GM18867 (cell line): ENCODE data around the gene CHI3L2.
A peak's percentile ranks its signal among the peaks of the same experiment; 100 is the strongest.

Source experiments
- ATAC-seq: cut with Tn5 transposase; IDR thresholded peaks from one replicate; pipeline ENCODE4 v1.9.1; 2021; ENCODE audit warnings: mild to moderate bottlenecking, moderate library complexity; ENCODE audit not compliant: unreplicated experiment

The CHI3L2 gene

DNA sequence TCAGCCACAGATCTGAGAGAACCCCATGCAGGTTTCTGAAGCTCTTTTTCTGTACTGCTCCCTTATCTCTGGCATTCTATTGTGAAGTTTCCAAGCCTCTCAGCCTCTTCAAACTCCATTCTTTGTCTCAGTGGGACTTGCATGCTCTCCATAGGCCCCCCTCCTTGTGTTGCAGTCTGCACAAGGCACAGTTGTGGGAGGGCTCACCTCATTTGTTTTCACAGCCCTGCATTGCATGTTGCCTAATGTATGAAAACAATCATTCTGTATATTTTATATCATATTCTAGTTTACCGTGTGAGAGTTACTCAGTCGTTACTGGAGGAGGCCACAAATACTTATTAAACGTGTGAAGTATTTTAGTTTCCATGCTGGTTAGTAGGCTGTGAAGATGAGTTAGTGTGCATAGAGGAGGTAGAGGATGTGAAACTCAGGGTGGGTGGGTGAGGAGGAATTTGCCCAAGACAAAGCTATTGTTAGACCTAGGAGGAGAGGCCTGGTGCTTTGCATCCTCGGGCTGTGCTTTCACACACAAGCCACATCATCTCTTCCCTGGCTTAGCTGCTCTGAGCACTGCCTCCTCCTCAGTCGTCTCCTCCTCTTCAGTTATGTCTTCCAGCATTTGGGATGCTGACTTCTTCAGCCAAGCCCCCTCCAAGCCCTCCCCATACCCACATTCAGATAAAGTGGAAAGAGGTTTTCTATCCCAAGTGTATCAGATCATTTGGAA is 7.8 kb upstream of the CHI3L2 start:
- ATAC-seq, result peak; percentile 32

DNA sequence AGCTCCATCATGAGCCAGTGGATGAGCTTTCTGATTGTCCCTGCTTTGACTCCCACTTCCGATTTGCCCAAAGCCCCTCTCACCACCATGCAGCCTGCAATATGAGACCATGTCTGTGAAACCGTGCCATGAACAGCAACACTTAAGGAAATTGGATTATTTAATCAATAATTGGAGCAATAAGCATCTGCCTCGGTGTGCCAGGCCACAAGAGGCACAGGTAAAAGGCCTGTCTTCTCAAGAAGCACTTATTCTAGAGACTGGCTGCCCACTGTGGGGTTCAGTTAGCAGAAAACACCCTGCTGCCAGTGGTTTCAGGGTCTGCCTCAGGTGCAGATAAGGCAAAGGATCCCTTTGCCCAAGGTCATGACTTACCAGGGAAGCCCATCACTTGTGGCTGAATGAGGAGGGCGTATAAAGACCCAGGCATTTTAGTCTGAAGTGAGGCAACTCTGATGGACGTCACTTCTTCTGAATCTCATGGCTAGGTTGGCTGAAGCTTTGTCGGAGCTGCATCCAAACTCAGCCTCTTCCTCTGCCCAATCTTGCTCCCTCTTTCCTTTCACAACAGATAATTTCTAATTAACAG is 7.1 kb upstream of the CHI3L2 start:
- ATAC-seq, result no peak

GRCh38 chr1:111221276-111221632 is 6.3 kb upstream of the CHI3L2 start:
- no peak for ATAC-seq

DNA sequence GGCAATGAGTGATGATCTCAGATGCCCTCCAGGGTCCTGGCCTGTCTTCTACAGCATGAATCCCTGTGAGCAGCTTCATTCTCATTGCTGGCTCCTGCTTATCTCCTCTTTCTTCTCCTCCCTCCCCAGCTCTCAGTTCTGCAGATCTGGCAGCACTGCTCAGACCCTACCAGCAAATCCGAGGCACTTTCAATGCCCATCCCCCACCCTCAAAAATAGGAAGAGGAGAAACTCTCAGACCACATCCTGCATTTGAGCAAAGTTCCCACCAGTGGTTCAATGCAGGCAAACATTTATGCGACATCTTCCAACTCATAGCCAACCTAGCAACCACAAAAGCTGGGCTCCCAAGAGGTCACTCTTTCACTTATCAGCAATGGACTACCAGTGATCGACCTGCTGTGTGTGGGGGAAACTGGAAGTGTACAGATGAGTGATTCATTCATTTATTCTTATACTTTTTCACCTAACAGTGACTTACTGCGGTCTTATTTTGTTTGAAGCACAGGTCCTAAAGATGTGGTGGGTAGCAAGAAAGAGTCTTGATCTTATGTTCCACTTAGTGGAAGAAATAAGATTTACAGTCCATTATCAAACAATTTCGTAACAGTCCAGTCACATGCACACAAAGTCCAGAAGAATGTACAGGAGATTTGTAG is 5.8 kb upstream of the CHI3L2 start:
- peak; percentile 53 for ATAC-seq

DNA sequence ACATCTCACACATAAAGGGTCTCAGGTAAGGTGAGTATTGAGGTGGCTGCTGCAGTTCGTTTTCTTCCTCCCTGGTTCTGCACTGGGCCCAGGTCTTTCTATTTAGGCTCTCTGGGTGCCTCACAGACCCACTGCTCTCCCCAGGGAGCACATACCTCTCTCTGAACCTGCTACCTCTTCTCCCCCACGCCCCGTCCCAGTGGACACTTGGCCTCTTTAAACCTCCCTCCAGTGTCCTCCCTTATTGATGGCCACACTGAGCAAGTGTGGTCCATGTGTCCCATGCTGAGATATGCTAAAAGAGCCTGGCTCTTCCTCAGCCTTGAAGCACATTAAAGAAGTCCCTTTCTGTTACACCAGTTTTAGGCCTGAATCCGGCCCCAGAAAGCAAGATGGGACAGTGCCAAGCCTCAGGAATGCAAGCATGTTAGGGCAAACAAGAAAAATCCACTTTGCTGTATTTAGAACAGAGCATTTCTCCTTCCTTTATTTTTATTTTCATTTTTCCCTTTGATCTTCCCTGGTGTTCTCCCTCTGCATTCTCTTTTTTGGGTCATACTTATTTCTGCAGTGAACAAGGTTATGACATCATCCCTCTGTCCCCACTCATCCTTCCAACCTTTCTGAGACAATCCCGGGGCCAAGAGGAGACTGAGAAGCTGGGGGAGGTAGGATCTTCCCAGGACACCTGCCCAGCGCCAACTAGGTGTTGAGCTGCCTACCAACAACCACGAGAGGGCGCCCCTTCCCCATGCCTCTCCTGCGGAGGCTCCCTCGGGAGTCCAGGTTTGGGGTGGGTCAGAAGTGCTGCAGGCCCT is 5.0 kb upstream of the CHI3L2 start:
- peak; percentile 25 for ATAC-seq

DNA sequence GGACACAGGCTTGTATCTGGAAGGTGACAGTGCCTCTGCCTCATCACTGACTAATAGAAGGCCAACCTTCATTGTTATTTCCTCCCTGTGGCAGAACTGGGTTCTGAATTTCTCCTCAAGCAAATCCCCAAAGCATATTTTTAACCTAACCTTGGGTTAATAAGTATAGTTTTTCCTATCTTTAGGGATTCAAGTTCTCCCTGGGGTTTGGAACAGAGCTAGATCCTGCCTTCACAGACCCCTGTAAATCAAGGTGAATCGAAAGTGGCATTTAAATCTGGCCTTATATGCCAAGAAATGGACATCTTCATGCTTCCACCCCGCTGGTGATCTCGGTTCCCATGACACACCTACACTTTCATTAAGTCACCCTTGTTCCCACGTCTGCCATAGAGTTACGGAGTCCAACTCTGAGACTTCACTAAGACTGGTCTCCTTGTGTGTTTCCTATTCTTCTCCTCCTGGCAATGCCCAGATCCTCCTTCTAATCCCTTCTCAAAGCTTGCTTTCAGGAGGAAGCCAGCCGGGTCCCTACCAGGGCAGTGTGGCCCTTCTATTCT is 4.3 kb upstream of the CHI3L2 start:
- no peak for ATAC-seq

DNA sequence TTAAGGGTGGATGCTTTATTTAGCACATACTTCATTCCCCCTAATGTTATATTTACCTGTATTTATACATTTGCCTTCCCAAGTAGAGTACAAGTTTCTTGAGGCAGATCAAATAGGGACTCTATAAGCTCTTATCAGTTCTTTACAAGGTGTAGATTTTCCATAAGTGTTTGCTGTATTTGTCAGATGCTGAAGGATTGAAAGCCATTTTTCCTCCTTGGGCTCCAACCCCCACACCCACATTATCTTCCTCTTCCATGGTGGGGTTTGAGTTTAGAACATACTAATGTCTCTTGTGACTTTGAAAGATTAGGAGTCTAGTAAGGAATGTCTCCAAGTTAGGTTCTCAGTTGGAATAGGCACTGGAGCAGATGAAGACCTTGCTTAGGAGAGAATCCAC is 2.4 kb upstream of the CHI3L2 start:
- no peak for ATAC-seq

DNA sequence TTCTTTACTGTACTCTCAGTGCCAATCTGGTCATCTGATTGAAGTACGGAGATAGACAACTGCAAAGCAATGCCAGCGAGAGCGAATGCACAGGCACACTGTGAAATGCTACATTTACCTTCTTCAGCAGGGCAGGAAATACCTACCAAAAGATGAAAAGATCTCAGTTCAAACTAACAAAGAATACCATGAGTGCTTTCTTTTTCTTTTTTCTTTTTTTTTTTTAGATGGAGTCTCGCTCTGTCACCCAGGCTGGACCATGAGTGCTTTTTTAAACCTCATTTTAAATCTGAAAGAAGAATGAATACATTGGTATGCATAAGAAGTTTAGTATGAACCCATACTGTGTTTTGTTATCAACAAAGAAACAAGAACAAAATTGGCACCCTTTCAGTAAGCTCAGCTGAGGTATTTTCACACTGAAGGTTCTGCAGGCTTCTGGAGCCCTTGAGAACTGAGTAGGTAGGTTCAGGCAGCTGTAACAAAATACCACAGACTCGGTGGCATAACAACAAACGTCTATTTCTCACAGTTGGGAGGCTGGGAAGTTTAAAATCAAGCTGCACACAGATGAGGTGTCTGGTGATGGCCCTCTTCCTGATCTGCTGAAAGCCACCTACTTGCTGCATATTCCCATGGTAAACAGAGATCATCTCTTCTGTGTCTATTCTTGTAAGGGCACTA is 1.7 kb upstream of the CHI3L2 start:
- ATAC-seq, result no peak

DNA sequence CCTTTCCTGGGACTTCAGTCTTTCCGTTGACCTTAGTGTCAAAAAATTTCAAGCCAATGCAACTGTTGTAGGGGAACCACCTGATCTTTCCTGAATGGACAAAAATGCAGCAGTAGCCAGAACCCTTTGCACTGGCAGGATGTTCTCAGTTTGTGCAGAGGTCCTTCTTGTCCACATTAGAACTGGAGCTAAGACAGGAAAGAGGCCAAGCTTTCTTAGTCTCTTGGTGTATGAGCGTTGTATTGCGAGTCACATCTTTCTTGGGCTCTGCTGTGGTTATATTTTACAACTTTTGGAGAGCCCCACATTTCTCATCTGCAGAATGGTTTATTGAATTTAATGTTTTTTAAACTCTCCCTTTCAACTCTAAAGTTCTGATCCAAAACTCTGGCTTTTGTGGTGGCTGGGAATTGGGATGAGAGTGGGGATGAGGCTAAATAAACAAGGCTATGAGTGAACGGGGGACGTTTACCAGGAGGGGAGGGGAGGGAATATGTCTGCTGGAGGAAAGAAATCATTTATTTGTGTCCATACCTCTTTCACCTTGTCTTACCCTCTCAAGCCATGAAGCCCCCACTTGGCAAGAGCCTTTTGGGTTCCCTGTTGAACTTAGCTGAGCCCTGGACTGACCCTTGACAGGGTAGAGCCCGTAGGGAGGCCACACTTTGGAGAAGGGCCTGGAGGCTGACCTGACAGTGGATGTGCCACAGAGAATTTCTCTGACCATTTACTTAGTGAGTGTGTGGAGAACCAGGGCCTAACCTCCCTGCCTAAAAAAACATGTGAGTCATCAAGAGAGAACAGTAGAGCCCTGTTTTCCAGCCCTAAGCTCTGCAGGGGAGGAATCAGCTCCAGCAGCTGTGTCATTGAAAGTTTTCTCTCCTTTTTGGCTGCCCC is 586 bp downstream of the CHI3L2 start:
- ATAC-seq, result no peak

- ATAC-seq, result no peak
These were observed 1.2 kb downstream of the CHI3L2 start for GRCh38 chr1:111228748-111229126.

DNA sequence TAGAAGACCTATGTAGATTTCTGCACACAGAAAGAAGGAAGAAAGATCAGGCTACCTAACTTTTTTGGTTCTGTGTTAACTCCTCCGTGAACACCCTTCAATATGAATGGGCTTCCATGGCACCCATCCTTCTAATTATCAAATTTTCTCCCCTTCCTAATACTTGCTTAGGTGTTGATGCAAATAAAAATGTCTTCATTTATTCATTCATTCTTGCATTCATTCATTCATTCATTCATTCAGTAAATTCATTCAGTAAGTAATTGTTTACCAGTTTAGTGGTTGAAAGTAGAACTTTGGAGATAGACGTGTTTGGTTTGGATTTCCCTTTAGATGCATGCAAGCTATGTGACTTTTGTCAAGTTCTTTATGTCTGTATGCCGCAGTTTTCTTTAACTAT is 4.6 kb downstream of the CHI3L2 start:
- ATAC-seq, result no peak

DNA sequence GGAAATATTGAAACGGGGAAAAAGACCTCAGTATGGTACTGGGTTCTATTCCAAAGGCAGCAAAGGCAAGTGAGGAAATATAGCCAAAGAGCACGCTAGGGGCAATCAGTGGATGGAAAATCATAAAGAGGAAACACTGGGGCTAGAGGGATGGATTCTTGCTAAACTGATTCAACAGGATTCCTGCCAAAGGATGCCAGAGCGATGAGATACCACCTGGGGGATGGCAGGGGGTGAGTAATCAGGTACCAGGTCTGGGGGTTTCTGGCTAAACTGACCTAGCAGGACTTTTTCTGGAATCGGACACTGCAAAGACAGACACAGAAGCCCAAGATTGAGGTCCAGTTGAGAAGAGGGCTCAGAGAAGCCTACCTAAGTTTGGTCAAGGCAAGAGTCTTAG is 6.7 kb downstream of the CHI3L2 start:
- ATAC-seq, result no peak

DNA sequence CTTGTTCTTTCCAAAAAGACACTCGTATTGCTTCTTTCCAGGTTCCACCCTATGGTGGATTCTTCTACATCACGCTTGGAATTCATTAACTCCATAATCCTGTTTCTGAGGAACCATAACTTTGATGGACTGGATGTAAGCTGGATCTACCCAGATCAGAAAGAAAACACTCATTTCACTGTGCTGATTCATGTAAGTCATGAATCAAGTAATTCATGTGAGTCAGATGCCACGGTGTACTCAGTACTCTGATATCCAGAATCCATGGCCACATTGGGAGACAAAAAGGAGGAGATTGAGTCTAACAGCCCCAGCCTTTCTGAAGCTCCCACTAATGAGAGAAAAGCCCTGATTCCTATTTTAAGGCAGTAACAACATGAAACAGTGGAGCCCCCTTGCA is 7.4 kb downstream of the CHI3L2 start:
- no peak for ATAC-seq

DNA sequence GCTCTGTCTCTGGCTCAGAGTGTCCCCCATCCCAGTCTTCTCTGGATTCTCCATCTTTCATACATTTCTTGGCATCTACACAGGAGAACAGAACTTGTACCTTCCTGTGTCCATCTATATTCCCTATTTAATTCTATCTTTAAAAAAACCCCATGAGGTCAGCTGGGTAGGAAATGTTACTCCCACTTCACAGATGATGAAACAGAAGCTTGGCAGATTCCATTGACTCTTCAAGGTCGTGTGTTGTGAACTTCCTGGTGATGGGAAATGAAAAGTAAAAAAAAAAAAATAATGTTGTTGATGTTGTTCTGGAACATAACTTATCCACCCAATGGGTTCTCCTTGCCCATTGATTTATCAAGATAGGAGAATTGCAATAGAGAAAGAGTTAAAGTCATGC is 8.9 kb downstream of the CHI3L2 start:
- no peak for ATAC-seq

DNA sequence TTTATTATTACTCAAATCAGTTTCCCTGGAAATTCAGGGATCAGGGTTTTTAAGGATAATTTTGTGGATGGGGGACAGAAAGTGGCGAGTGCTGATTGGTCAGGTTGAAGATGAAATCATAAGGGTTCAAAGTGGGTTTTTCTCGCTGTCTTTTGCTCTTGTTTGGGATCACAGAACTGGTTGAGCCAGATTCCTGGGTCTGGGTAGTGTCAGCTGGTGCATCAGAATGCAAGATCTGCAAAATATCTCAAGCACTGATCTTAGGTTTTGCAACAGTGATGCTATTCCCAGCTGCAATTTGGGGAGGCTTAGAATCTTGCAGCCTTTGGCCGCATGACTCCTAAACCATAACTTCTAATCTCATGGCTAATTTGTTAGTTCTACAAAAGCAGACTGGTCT is 9.3 kb downstream of the CHI3L2 start:
- no peak for ATAC-seq

DNA sequence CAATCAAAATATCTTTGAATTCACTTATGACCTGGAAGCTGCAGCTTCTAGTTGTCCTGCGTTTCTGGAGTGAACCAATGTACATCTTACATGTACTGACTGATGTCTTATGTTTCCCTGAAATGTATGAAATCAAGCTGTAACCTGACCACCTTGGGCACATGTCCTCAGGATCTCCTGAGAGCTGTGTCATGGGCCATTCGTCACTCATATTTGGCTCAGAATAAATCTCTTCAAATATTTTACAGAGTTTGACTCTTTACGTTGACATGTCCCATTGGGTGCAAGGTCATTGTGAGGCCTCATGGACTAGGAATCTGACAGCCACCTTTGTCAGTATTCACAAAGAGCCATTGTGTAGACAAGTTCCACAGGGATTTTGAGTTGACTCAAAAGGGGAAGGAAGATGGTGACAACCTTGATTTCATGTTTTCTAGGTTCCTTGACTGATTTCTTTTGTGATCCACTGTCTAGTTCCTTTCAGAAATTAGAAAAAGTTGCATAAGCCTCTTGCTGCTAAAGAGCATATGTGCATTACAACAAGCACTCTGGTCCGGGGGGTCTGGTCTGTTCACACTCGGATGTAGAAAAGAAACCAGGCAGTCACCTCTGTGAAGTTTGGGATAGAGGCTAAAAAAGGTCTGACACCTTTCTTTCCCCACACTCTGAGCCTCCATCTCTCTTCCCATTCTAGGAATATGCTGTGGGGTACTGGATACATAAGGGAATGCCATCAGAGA is 10.7 kb downstream of the CHI3L2 start:
- ATAC-seq, result no peak

DNA sequence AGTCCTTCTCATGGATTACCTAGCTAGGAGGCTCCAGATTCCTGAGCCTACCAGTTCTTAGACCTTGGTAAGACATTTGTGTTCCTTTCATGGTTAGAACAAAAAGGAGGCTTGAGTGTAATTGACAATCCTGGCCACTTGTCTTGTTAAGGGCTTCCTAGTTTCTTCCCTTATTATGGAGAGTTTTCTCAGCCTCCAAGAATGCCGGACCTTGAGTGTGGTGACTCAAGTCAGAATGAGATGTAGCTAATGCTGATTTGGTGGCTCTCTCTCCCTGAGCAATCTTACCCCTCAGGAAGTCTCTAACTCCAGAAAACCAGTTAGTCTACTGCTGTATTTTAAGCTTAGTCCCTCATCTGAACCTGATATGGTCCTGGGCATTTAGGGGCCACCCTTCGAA is 14.3 kb downstream of the CHI3L2 start:
- ATAC-seq, result no peak

DNA sequence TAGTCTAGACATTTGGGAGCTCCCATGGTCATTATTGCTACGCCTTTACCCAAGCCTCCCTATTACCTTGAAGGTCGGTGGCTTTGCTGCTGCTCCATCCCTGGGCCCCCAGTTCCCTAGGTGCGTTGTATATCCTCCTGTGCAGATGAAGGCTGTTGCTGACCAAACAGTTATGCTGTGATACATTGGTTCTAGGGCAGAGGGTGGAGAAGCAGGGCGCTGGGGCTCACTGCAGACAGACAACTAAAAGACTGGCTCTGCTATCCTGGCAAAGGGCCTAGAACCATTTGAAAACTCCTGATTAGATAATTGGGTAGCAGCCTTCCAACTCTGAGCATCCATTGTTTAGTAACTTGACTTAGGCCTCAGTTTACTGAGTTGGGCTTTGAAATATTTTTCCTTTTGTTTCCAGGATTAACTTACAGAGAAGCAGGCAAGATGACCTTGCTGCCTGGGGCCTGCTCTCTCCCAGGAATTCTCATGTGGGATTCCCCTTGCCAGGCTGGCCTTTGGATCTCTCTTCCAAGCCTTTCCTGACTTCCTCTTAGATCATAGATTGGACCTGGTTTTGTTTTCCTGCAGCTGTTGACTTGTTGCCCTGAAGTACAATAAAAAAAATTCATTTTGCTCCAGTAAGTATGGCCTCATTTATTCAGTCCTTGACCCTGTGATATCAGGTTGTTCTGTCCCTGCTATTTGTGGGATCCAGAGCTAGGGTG is 15.5 kb downstream of the CHI3L2 start:
- no peak for ATAC-seq
